HepG2 (cell line): ENCODE results near the gene RTEL1. TPM values are rescaled to one million over a fixed set of nuclear protein-coding genes. Genes with fewer than 3 reads are reported as not detected.

Experiments used
- AHR ChIP-seq: IDR thresholded peaks from 2 replicates; pipeline ENCODE4 v1.6.1; 2018; ENCODE audit warnings: missing genetic modification reagents, missing compliant biosample characterization
- EHMT2 ChIP-seq: fragments of 200-600 bp; sonication (generic); IDR thresholded peaks from 2 replicates; pipeline ENCODE4 v1.7.0; 2017; ENCODE audit warnings: antibody characterized with exemption, low read depth, low read length, borderline replicate concordance
- GABPA ChIP-seq, 2 experiments: IDR thresholded peaks; 2 replicates each; pipeline ENCODE4 v1.6.1; 2011 to 2016; ENCODE audit warnings: low read depth in 2 of 2, low read length in 1 of 2, missing biosample characterization in 1 of 2, missing genetic modification characterization in 1 of 2
- GMEB2 ChIP-seq: IDR thresholded peaks from 2 replicates; pipeline ENCODE4 v1.6.1; 2016; ENCODE audit warnings: missing biosample characterization, missing genetic modification reagents, low read depth
- HMG20A ChIP-seq: IDR thresholded peaks from 2 replicates; pipeline ENCODE4 v1.6.1; 2016; ENCODE audit warnings: borderline replicate concordance
- MAF1 ChIP-seq: sonication (generic); formaldehyde crosslinking; IDR thresholded peaks from 2 replicates; pipeline ENCODE4 v1.5.0; 2020; ENCODE audit warnings: missing genetic modification reagents, borderline replicate concordance
- MAFF ChIP-seq: IDR thresholded peaks from 2 replicates; pipeline ENCODE4 v1.6.1; 2011; ENCODE audit warnings: low read depth, low read length, improper control_type of control experiment
- MAFK ChIP-seq, 2 experiments: IDR thresholded peaks in 1 of 2; conservative IDR thresholded peaks in 1 of 2; 2 replicates each; pipeline ENCODE4 v1.6.1; 2011; ENCODE audit warnings: improper control_type of control experiment in 2 of 2, low read length in 2 of 2
- MLLT10 ChIP-seq: sonication (generic); formaldehyde crosslinking; IDR thresholded peaks from 2 replicates; pipeline ENCODE4 v1.4.0; 2020; ENCODE audit warnings: missing genetic modification reagents
- NPAS2 ChIP-seq: sonication (generic); formaldehyde crosslinking; IDR thresholded peaks from 2 replicates; pipeline ENCODE4 v1.8.0; 2022; ENCODE audit warnings: mild to moderate bottlenecking, missing genetic modification reagents, borderline replicate concordance
- POLR2AphosphoS2 ChIP-seq: IDR thresholded peaks from 2 replicates; pipeline ENCODE4 v1.6.1; 2011; ENCODE audit warnings: low read depth, low read length, improper control_type of control experiment
- RFXANK ChIP-seq: IDR thresholded peaks from 2 replicates; pipeline ENCODE4 v1.6.1; 2016
- TOE1 ChIP-seq: sonication (generic); formaldehyde crosslinking; IDR thresholded peaks from 2 replicates; pipeline ENCODE4 v1.4.0; 2020; ENCODE audit warnings: mild to moderate bottlenecking, missing genetic modification reagents
- ZBTB2 ChIP-seq: sonication (generic); formaldehyde crosslinking; IDR thresholded peaks from 2 replicates; pipeline ENCODE4 v1.8.0; 2022; ENCODE audit warnings: low read depth, missing genetic modification reagents
- ZNF17 ChIP-seq: sonication (generic); formaldehyde crosslinking; IDR thresholded peaks from 2 replicates; pipeline ENCODE4 v1.5.0; 2020; ENCODE audit warnings: mild to moderate bottlenecking, missing genetic modification reagents
- ZNF296 ChIP-seq: sonication (generic); formaldehyde crosslinking; conservative IDR thresholded peaks from 2 replicates; pipeline ENCODE4 v1.5.0; 2020; ENCODE audit warnings: mild to moderate bottlenecking, missing genetic modification reagents
- ZNF44 ChIP-seq: sonication (generic); formaldehyde crosslinking; IDR thresholded peaks from 2 replicates; pipeline ENCODE4 v1.5.1; 2020; ENCODE audit warnings: mild to moderate bottlenecking, missing genetic modification reagents
- ZNF496 ChIP-seq: sonication (generic); formaldehyde crosslinking; IDR thresholded peaks from 2 replicates; pipeline ENCODE4 v1.8.1; 2023; ENCODE audit warnings: mild to moderate bottlenecking, moderate library complexity, missing genetic modification reagents; ENCODE audit not compliant: insufficient replicate concordance
- ZSCAN22 ChIP-seq: sonication (generic); formaldehyde crosslinking; IDR thresholded peaks from 2 replicates; pipeline ENCODE4 v1.4.0; 2020; ENCODE audit warnings: mild to moderate bottlenecking, missing genetic modification reagents
- polyA plus RNA-seq, 8 experiments: library from polyadenylated mRNA; depleted of rRNA in 3 of 8; stranded (reverse) in 7 of 8; unstranded in 1 of 8; fragments of >200 nt; fragmentation: Illumina TruSeq in 4 of 8; extraction: Trizol in 4 of 8; gene quantifications; 2 replicates each; pipeline versions ENCODE4 v1.2.1 to v1.2.3, GENCODE V29; 2011 to 2016; ENCODE audit warnings: low read depth in 4 of 8, missing spikeins in 1 of 8, mixed read lengths in 1 of 8; ENCODE audit not compliant: insufficient read depth in 1 of 8
- total RNA-seq, 5 experiments: library from RNA; depleted of rRNA; stranded (reverse); fragments of >200 nt; fragmentation: Illumina TruSeq; extraction: Trizol; gene quantifications; 2 replicates each; pipeline ENCODE4 v1.2.3, GENCODE V29; 2016; ENCODE audit warnings: low read depth in 1 of 5
- TF ChIP-seq, protein P1 (sequence below): sonication (generic); formaldehyde crosslinking; IDR thresholded peaks from 2 replicates; pipeline ENCODE4 v1.8.0; 2022; ENCODE audit warnings: missing genetic modification reagents, mild to moderate bottlenecking, borderline replicate concordance
- TF ChIP-seq, protein P2 (sequence below): IDR thresholded peaks from 2 replicates; pipeline ENCODE4 v1.6.1; 2016; ENCODE audit warnings: control low read depth
- TF ChIP-seq, protein P3 (sequence below): sonication (generic); formaldehyde crosslinking; IDR thresholded peaks from 2 replicates; pipeline ENCODE4 v1.5.0; 2020; ENCODE audit warnings: mild to moderate bottlenecking, missing genetic modification reagents, moderate library complexity

Gene RTEL1
- total and polyA plus RNA-seq, 2 of the 13 experiments (the other 11 are each of a cell fraction or from before 2014, with no cell fraction given): 21.8 to 36.4 TPM

DNA sequence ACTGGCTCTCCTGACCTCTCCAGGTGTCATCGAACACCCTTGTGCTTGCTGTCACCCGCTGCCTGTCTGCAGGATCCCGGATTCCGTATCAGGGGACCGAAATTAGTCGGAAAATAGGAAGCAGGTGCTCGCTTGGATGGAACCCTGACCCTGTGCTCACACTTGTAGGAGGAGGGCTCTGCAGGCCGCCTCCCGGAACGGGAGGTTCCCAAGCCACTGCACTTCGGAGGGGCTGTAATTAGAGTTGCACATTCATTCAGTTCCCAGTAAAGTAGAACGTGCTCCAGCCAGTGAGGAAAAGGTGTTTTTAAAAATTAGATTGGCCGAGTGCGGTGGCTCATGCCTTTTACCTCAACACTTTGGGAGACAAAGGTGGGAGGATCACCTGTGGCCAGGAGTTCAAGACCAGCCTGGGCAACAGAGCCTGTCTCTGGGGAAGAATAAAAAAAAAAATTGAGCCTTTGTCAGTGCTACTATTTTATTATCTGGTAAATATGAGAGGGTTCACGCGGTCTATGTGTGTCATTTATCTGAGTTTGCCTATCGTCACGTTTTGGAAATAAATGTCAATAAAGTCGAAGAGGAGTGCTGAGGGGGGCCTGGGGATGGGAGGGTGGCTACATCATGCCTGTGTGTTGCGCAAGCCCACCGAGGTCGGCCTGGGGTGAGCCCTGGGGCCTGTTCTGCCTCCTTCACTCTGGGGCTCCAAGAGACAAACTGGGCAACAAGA lies 29.7 kb upstream of the RTEL1 start (continued):
- TF ChIP-seq, protein P1, sequence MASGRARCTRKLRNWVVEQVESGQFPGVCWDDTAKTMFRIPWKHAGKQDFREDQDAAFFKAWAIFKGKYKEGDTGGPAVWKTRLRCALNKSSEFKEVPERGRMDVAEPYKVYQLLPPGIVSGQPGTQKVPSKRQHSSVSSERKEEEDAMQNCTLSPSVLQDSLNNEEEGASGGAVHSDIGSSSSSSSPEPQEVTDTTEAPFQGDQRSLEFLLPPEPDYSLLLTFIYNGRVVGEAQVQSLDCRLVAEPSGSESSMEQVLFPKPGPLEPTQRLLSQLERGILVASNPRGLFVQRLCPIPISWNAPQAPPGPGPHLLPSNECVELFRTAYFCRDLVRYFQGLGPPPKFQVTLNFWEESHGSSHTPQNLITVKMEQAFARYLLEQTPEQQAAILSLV (CRISPR knock-in tag): peak; percentile 92; the same call in 1 of the 2 replicates
- TF ChIP-seq ZNF17 (CRISPR knock-in tag) (0 out of 2 replicates have a peak, but pooled peaks have one; percentile 24), AHR (no peak; the same call in 1 of the 2 replicates), ZSCAN22 (no peak), ZBTB2 (peak; percentile 87), MAFK (conservative IDR thresholded peaks at IDR 0.05 in 1 of 2, IDR thresholded peaks at IDR 0.05 in 1 of 2; ENCODE audit: low read length in 2 of 2) (no peak), RFXANK (peak; percentile 89; the same call in 1 of the 2 replicates), ZNF496 (CRISPR knock-in tag) (no peak), MAF1 (CRISPR knock-in tag) (peak; percentile 84), GABPA (IDR thresholded peaks at IDR 0.05; ENCODE audit: low read depth, low read length) (peak; percentile 71), GABPA (CRISPR knock-in tag; IDR thresholded peaks at IDR 0.05; ENCODE audit: low read depth) (peak; percentile 94), POLR2AphosphoS2 (no peak; the same call in 1 of the 2 replicates), HMG20A (CRISPR knock-in tag) (no peak), MLLT10 (no peak), GMEB2 (CRISPR knock-in tag) (peak; percentile 82), NPAS2 (CRISPR knock-in tag) (peak; percentile 81; the same call in 1 of the 2 replicates), MAFF (peak; percentile 25; the same call in 1 of the 2 replicates), EHMT2 (peak; percentile 93; the same call in 1 of the 2 replicates), ZNF44 (CRISPR knock-in tag) (no peak; the same call in 1 of the 2 replicates), ZNF296 (CRISPR knock-in tag) (no peak), TOE1 (CRISPR knock-in tag) (no peak)
- TF ChIP-seq, protein P2, sequence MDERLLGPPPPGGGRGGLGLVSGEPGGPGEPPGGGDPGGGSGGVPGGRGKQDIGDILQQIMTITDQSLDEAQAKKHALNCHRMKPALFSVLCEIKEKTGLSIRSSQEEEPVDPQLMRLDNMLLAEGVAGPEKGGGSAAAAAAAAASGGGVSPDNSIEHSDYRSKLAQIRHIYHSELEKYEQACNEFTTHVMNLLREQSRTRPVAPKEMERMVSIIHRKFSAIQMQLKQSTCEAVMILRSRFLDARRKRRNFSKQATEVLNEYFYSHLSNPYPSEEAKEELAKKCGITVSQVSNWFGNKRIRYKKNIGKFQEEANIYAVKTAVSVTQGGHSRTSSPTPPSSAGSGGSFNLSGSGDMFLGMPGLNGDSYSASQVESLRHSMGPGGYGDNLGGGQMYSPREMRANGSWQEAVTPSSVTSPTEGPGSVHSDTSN (CRISPR knock-in tag): no peak
- TF ChIP-seq, protein P3, sequence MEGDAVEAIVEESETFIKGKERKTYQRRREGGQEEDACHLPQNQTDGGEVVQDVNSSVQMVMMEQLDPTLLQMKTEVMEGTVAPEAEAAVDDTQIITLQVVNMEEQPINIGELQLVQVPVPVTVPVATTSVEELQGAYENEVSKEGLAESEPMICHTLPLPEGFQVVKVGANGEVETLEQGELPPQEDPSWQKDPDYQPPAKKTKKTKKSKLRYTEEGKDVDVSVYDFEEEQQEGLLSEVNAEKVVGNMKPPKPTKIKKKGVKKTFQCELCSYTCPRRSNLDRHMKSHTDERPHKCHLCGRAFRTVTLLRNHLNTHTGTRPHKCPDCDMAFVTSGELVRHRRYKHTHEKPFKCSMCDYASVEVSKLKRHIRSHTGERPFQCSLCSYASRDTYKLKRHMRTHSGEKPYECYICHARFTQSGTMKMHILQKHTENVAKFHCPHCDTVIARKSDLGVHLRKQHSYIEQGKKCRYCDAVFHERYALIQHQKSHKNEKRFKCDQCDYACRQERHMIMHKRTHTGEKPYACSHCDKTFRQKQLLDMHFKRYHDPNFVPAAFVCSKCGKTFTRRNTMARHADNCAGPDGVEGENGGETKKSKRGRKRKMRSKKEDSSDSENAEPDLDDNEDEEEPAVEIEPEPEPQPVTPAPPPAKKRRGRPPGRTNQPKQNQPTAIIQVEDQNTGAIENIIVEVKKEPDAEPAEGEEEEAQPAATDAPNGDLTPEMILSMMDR (CRISPR knock-in tag): peak; percentile 34
